Femur (tissue), 1 donor: ENCODE results near the gene ITGA2.
"Not testable (repeated sequence)": the region's sequence is repeated elsewhere in the genome, so short reads cannot be mapped to it uniquely, and the experiment has no call there.

Source experiments
- DNase-seq: peaks from one replicate; pipeline ENCODE4 v3.0.0-alpha.2; 2017

Gene ITGA2

GRCh38 chr5:52989025-52989780 lies at the start of gene ITGA2:
ITGA2 (plus strand) TSS chr5:52989352; CDS start chr5:52989469, 117 bp downstream.
- peak; percentile 76 for DNase-seq

GRCh38 chr5:52943285-52943684 lies 45.9 kb upstream of the ITGA2 start:
- DNase-seq, result no peak

GRCh38 chr5:52943808-52944207 lies 45.3 kb upstream of the ITGA2 start:
- no peak for DNase-seq

- no peak for DNase-seq
These were observed 44.1 kb upstream of the ITGA2 start for GRCh38 chr5:52945040-52945439.

GRCh38 chr5:52947208-52947607 lies 41.9 kb upstream of the ITGA2 start:
- DNase-seq, result no peak

GRCh38 chr5:52947851-52948250 lies 41.3 kb upstream of the ITGA2 start:
- DNase-seq, result no peak

GRCh38 chr5:52948418-52949076 lies 40.6 kb upstream of the ITGA2 start:
- peak; percentile 72 for DNase-seq

GRCh38 chr5:52950686-52951085 lies 38.5 kb upstream of the ITGA2 start:
- DNase-seq, result no peak

- DNase-seq, result no peak
These were observed 36.7 kb upstream of the ITGA2 start for GRCh38 chr5:52952483-52952882.

- no peak for DNase-seq
These were observed 33.1 kb upstream of the ITGA2 start for GRCh38 chr5:52956014-52956413.

- DNase-seq, result no peak
These were observed 32.0 kb upstream of the ITGA2 start for GRCh38 chr5:52956915-52957747.

- no peak for DNase-seq
These were observed 27.9 kb upstream of the ITGA2 start for GRCh38 chr5:52961274-52961681.

- no peak for DNase-seq
These were observed 25.5 kb upstream of the ITGA2 start for GRCh38 chr5:52963636-52964035.

- DNase-seq, result no peak
These were observed 25.0 kb upstream of the ITGA2 start for GRCh38 chr5:52964138-52964537.

- not testable (repeated sequence) for DNase-seq
These were observed 13.0 kb upstream of the ITGA2 start for GRCh38 chr5:52976157-52976556.

GRCh38 chr5:52977264-52977897 lies 11.8 kb upstream of the ITGA2 start:
- no peak for DNase-seq

- no peak for DNase-seq
These were observed 7.6 kb upstream of the ITGA2 start for GRCh38 chr5:52981507-52981906.

- DNase-seq, result no peak
These were observed 5.2 kb upstream of the ITGA2 start for GRCh38 chr5:52983731-52984636.

GRCh38 chr5:52985306-52985705 lies 3.8 kb upstream of the ITGA2 start:
- DNase-seq, result no peak

GRCh38 chr5:52987711-52988331 lies 1.3 kb upstream of the ITGA2 start:
- no peak for DNase-seq

- DNase-seq, result no peak
These were observed 672 bp upstream of the ITGA2 start for GRCh38 chr5:52988335-52989024.
